GM18498 (cell line): Measurements from ENCODE around the gene SPINK9.
"Not testable (repeated sequence)": the region's sequence is repeated elsewhere in the genome, so short reads cannot be mapped to it uniquely, and the experiment has no call there.

Experiments used
- ATAC-seq: cut with Tn5 transposase; IDR thresholded peaks from one replicate; pipeline ENCODE4 v1.9.1; 2021; ENCODE audit warnings: mild to moderate bottlenecking, moderate library complexity; ENCODE audit not compliant: unreplicated experiment

Gene SPINK9

DNA sequence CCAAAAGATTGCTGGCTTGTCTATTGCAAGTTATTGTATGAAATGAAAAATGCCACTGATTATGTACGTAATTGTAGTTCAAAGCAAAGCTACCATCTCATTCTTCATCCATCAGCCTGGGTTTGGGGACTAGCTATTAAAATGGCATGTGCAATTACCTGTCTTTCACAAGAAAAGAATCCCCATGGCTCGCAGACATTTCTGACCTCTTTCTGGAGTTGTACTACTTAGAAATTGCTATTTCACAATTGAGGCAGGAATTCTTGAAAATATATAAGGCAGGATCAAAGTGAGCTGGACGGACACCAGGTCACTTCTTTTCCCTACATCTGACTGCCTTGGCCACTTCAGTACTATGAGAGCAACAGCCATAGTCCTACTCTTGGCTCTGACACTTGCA is at the start of gene SPINK9:
Gene SPINK9 (plus strand): TSS at position 301 of the 400 bp plus-strand sequence. CDS start 55 bp downstream, at position 356.
- ATAC-seq, result no peak

- no peak for ATAC-seq
Measured at GRCh38 chr5:148290271-148291195, 44.8 kb upstream of the SPINK9 start.

GRCh38 chr5:148297731-148298130 is 37.6 kb upstream of the SPINK9 start:
- no peak for ATAC-seq

DNA sequence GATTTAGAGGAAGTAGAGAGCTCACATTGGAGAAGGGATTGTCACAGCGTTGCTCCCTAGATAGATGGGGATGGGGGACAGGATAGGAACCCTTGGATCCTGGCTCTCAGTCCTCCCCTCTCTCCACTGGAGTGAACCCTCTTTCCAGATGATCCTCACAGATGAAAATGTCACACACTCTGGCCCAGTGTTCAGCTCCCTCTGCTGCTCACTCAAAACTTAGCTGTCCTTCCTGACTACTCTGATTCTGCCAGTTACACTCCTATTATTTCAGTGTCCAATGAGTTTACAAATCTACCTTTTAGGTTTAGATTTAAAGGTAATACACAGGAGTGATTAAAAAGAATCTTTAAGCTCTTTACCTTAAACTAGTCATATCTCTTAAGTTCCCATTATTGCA is 28.9 kb upstream of the SPINK9 start:
- no peak for ATAC-seq

- ATAC-seq, result no peak
Measured at GRCh38 chr5:148309019-148309418, 26.3 kb upstream of the SPINK9 start.

DNA sequence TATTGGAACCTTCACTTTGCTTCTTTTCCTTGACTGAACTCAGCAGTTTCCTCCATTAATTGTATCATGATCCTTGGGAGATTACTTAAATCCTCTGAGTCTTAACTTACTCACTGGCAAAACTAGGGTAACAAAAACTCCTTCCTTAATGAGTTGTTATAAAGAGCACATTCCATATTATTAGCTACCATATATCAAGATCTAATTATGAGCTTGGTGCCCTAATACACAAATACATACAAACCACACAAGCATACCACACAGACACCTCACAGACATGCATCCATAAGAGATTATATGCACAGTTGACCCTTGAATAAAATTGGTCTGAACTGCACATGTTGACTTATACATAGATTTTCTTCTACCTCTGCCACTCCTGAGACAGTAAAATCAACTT is 25.6 kb upstream of the SPINK9 start:
- no peak for ATAC-seq

DNA sequence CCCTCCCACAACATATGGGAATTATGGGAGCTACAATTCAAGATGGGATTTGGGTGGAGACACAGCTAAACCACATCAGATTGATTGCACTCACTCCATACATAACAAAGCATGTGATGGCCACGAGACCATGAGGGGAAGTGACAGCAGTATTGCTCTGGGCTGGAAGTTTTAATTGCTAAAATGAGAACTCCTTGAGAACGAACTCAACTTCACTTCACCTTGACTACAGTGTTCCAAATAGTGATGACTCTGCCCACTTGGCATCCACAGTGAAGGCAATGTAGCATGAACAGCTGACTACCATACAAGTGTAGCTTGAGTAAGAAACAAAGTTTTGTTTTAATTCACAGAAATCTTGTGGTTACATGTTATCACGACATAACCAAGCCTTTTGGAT is 23.9 kb upstream of the SPINK9 start:
- no peak for ATAC-seq

DNA sequence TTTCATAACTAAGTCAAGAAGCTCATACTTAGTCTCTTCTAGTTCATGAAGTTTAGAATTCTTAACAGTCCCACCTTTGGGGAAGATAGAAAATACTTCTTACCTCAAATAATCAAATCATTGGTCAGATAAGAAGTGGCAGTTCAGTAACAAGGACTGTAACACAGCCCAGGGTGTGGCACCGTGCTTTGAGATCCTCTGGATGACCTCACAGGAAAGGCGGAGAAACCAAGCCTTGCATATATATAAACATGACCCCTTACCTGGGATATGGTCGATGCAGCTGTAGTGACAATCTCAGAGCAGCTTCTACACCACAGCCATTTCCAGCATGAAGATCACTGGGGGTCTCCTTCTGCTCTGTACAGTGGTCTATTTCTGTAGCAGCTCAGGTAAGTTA is 23.2 kb upstream of the SPINK9 start, which contains the start of gene SPINK7:
Gene SPINK7 (plus strand): TSS at position 271 of the 400 bp plus-strand sequence. CDS start 61 bp downstream, at position 332.
- ATAC-seq, result no peak

- ATAC-seq, result no peak
Measured at GRCh38 chr5:148314187-148314586, 21.2 kb upstream of the SPINK9 start.

DNA sequence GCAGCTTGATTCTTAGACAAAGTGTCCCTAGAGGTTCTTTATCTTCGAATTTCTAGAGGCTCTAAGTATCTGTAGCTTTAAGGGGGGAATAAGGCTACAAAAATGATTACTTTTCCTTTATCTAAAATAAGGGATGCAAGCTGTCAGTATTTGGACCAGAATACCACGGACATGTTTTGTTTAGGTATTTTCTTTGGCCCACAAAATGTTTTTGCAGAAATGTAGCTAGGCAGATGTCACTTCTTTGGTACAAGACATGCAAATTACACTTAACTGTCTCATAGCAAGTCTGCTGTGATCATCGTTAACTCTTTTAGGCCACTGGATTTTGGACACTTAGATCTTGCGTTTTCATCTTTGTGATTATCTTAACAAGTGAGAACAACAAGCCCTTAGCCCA is 20.6 kb upstream of the SPINK9 start:
- no peak for ATAC-seq

- ATAC-seq, result not testable (repeated sequence)
Measured at GRCh38 chr5:148320011-148320963, 15.1 kb upstream of the SPINK9 start.

DNA sequence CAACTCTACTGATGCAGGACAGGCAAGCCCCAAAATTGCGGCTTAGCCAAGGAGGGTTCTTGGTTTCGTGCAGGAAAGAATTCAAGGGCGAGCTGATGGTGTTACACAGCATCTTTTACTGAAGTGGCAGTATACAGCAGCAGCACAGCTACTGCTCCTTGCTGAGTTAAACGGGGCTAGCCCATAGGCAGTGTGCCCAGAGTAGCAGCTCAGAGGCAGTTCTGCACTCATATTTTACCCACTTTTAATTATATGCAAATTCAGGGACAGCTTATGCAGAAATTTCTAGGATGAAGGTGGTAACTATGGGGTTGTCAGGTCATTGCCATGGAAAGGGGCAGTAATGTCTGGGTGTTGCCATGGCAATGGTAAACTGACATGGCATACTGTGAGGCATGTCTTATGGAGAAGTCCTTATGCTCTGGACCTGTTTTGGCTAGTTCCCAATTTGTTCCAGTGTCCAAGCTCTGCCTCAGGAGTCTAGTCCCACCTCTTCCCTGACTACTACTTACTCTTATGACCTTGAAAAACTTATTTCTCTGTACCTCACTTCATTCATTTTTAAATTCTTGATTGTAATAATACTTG is 2.0 kb upstream of the SPINK9 start:
- no peak for ATAC-seq

- ATAC-seq, result peak; percentile 95
Measured at GRCh38 chr5:148336704-148337435, 1.5 kb downstream of the SPINK9 start.

GRCh38 chr5:148342371-148343045 is 7.1 kb downstream of the SPINK9 start:
- ATAC-seq, result no peak

DNA sequence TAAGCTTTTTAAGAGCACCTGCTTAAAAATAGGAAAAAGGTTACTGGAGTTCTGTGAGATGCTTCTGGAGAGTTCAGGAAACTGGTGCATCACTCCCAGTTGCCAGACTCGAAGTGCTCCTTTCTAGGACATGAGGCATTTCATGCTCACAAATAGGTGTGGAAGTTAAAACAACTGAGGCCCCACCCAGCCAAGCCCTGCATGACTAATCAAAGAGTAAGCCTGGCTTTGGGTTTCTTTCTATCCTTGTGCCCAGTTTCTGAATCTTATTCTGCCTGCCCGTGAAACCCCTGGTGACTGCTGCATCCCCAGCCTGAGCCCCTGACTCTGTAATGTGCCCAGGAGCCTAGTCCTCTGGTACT is 7.7 kb downstream of the SPINK9 start:
- ATAC-seq, result no peak

GRCh38 chr5:148343603-148344487 is 8.5 kb downstream of the SPINK9 start:
- ATAC-seq, result no peak

- no peak for ATAC-seq
Measured at GRCh38 chr5:148347706-148348105, 12.3 kb downstream of the SPINK9 start.

- ATAC-seq, result no peak
Measured at GRCh38 chr5:148352696-148353095, 17.3 kb downstream of the SPINK9 start.

DNA sequence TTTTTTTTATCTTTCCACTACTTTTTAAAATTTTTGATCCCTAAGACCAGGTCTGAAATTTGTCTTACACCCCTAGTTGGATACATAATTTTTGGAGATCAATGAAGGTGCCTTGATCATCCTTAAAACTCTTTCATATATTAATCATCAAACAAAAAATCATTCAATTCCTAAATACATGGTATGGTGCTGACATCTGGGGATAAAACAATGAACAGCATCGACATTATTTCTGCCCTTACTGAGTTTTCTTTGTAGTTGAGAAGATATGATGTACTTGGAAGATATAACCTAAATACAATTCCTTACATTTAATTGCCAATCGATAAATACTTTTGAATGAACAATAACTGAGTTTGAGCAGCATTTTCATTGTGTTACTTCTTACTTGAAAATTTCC is 18.3 kb downstream of the SPINK9 start:
- no peak for ATAC-seq
